GM06990 (cell line): ENCODE measurements around the gene RNF212.

Experiments used
- DNase-seq: peaks from one replicate; pipeline ENCODE4 v3.0.0-alpha.2; 2011; ENCODE audit not compliant: insufficient read length; ENCODE audit errors: extremely low read depth
- H3K27me3 ChIP-seq: replicated peaks from 2 replicates; pipeline ENCODE4 v1.6.0; 2011; ENCODE audit warnings: low read length; ENCODE audit not compliant: control insufficient read depth, insufficient read depth
- H3K36me3 ChIP-seq: 2 replicates; pipeline ENCODE4 v1.5.1; 2011; ENCODE audit warnings: low read length; ENCODE audit not compliant: control insufficient read depth, insufficient read depth
- H3K4me3 ChIP-seq: replicated peaks from 2 replicates; pipeline ENCODE4 v1.5.1; 2011; ENCODE audit warnings: low read depth, mild to moderate bottlenecking, control low read depth, low read length
- CTCF ChIP-seq: IDR thresholded peaks from 2 replicates; pipeline ENCODE4 v1.5.1; 2011; ENCODE audit warnings: low read length, control low read depth, mild to moderate bottlenecking, inconsistent platforms; ENCODE audit not compliant: insufficient read depth, poor library complexity, severe bottlenecking

Gene RNF212

GRCh38 chr4:1098311-1098925 is 14.9 kb downstream of the RNF212 start:
- Histone ChIP-seq H3K36me3 (no peaks in the 10 kb centered on the region), H3K4me3 (no peak overlapping the region), H3K27me3 (no peaks in the 10 kb centered on the region)
- DNase-seq = no peak
- no peak for TF ChIP-seq CTCF

GRCh38 chr4:1097553-1097952 is 15.8 kb downstream of the RNF212 start:
- TF ChIP-seq CTCF = no peak
- H3K36me3 ChIP-seq = no peaks in the 10 kb centered on the region
- DNase-seq = no peak
- no peaks in the 10 kb centered on the region for H3K27me3 ChIP-seq
- H3K4me3 ChIP-seq = no peak overlapping the region

- no peak for DNase-seq
- Histone ChIP-seq H3K27me3 (no peaks in the 10 kb centered on the region), H3K4me3 (no peak overlapping the region), H3K36me3 (no peaks in the 10 kb centered on the region)
- TF ChIP-seq CTCF = no peak
Observed at GRCh38 chr4:1096841-1097240, 16.5 kb downstream of the RNF212 start.

- TF ChIP-seq CTCF = no peak
Observed at GRCh38 chr4:1094336-1094690, 19.1 kb downstream of the RNF212 start.

GRCh38 chr4:1093391-1094335 is 19.7 kb downstream of the RNF212 start:
- DNase-seq = no peak
- Histone ChIP-seq H3K27me3 (no peaks in the 10 kb centered on the region), H3K4me3 (no peak overlapping the region), H3K36me3 (no peaks in the 10 kb centered on the region)
- TF ChIP-seq CTCF = no peak

More at GRCh38 chr4:1094336-1094690, 19.1 kb downstream of the RNF212 start:
- Histone ChIP-seq H3K36me3 (no peaks in the 10 kb centered on the region), H3K4me3 (no peak overlapping the region), H3K27me3 (no peaks in the 10 kb centered on the region)
- no peak for DNase-seq
